ENCODE data around the gene APP. TPM values are rescaled to one million over a fixed set of nuclear protein-coding genes. Genes with fewer than 3 reads are reported as not detected.

Gene APP
- total and polyA plus RNA-seq, 10 of the 15 experiments (the other 5 are each of a cell fraction or from before 2014, with no cell fraction given) = 8.8 to 94.9 (median 51.0) TPM

GRCh38 chr21:26100573-26100972, 70.0 kb downstream of the APP start (continued):
- no peak for TF ChIP-seq NFIC (IDR thresholded peaks at IDR 0.05; ENCODE audit: low read depth, low read length)

DNA sequence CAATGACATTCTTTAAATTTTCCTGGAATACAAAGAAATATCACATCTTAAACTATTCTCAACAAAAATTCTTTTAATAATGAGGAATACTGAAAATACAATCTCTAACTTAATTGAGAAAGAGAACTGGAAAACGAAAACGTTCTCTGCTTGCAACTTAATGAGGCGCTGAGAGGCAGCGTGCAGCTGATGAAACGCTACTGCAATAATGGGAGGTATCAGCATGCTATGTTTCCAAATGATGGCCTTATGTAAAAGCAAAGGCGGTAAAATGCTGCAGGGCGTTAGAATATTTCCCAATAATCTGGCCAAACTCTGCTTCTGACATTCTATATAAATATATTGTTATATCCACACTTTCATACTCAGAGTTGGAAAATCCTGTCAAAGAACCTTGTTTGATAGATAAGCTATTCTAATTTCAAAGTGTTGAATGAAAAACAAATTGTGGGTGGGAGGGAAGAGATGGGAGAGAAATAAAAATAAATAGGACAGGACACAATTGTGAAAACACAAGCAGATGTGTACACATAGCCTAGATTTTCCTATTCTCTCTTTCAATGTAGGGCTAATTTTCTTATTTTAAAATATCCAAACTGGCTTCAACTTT, 70.9 kb downstream of the APP start:
- no peak for FAIRE-seq
- intact Hi-C loops (cut with micrococcal nuclease; ENCODE audit: unreplicated experiment) = no loop called here
- ChIA-PET RAD21 (ENCODE audit: unreplicated experiment) (no interaction called here), SMC1A (ENCODE audit: uncharacterized antibody, unreplicated experiment) (no interaction called here), CTCF (no interaction called here), POLR2A (no interaction called here)
- H3K4me1 ChIP-seq (ENCODE audit: control insufficient read depth, insufficient read depth, low read length) = no peaks in the 10 kb centered on the region
- no peak overlapping the region for H3K9ac ChIP-seq (ENCODE audit: control insufficient read depth, insufficient read depth, low read length)
- no peaks in the 10 kb centered on the region for H4K20me1 ChIP-seq (ENCODE audit: control insufficient read depth, insufficient read depth)
- no peak for TF ChIP-seq YY1 (IDR thresholded peaks at IDR 0.05; ENCODE audit: low read depth, low read length)
- TF ChIP-seq SP1 (IDR thresholded peaks at IDR 0.05; ENCODE audit: low read depth, low read length) = no peak
- 43% methylated on average over 7 of the region's 7 CpGs for WGBS (ENCODE audit: insufficient coverage, insufficient replicate concordance, low lambda C conversion rate, missing lambda C conversion rate)
- ATAC-seq = no peak
- H2AFZ ChIP-seq (ENCODE audit: control insufficient read depth, low read depth, low read length) = no peak overlapping the region
- DNase-seq (ENCODE audit: low read depth, low spot score) = no peak
- in situ Hi-C loops (cut with MboI) = no loop called here
- no peak overlapping the region for H3K4me2 ChIP-seq (ENCODE audit: control insufficient read depth, insufficient read depth)
- H3K36me3 ChIP-seq (ENCODE audit: control insufficient read depth in 2 of 2, insufficient read depth in 2 of 2, low read length in 1 of 2) = no peaks in the 10 kb centered on the region
- no peaks in the 10 kb centered on the region; the same call in 2 of the 3 replicates for H3K9me3 ChIP-seq (replicated peaks; ENCODE audit: control insufficient read depth, insufficient read depth, low read length)
- no peaks in the 10 kb centered on the region; the same call in 1 of the 2 replicates for H3K79me2 ChIP-seq (ENCODE audit: control insufficient read depth, insufficient read depth, low read length)
- BruUV-seq (replicated peaks) = no TSS peak
- no peak overlapping the region for H3K4me3 ChIP-seq
- H3K27ac ChIP-seq (ENCODE audit: control insufficient read depth, insufficient read depth) = no peak overlapping the region
- no peaks in the 10 kb centered on the region for H3K27me3 ChIP-seq (replicated peaks in 1 of 2; ENCODE audit: control insufficient read depth in 2 of 2, insufficient read depth in 2 of 2, low read length in 1 of 2)

DNA sequence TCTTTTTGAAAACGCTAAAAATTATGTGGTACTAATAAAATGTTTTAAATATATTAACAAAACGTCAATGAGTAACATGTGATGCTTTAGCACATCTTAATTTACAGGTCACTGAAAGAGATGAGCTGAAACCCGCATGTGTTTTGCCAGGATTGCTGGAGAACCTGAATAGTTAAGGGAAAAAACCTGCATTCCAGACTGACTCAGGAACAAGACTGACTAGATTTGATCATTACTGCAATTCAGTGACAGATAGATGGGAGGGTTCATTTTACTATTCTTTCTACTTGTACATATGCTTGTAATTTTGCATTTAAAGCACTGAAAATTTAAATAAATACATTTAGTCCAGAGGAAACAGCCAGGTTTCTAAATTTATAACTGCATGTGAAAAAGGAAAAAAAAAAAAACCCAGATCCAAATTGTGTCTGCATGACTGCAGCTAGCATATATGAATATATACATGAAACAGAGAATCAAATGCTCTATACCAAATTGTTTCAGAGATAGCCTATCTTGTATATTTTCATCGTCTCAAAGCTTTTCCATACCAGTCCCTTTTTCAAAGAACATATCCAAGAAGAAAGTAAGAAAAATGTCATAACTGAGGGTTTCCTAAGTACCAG, 71.7 kb downstream of the APP start:
- ChIA-PET RAD21 (ENCODE audit: unreplicated experiment) (no interaction called here), POLR2A (no interaction called here), SMC1A (ENCODE audit: uncharacterized antibody, unreplicated experiment) (no interaction called here), CTCF (no interaction called here)
- intact Hi-C loops (cut with micrococcal nuclease; ENCODE audit: unreplicated experiment) (no loop called here), in situ Hi-C loops (cut with MboI) (no loop called here)
- Histone ChIP-seq H3K4me3 (no peak overlapping the region), H3K27me3 (replicated peaks in 1 of 2; ENCODE audit: control insufficient read depth in 2 of 2, insufficient read depth in 2 of 2, low read length in 1 of 2) (no peaks in the 10 kb centered on the region), H3K9ac (ENCODE audit: control insufficient read depth, insufficient read depth, low read length) (no peak overlapping the region), H3K9me3 (replicated peaks; ENCODE audit: control insufficient read depth, insufficient read depth, low read length) (no peaks in the 10 kb centered on the region), H3K36me3 (ENCODE audit: control insufficient read depth in 2 of 2, insufficient read depth in 2 of 2, low read length in 1 of 2) (no peaks in the 10 kb centered on the region), H4K20me1 (ENCODE audit: control insufficient read depth, insufficient read depth) (no peaks in the 10 kb centered on the region), H3K79me2 (ENCODE audit: control insufficient read depth, insufficient read depth, low read length) (no peaks in the 10 kb centered on the region; the same call in 1 of the 2 replicates), H2AFZ (ENCODE audit: control insufficient read depth, low read depth, low read length) (no peak overlapping the region), H3K4me1 (ENCODE audit: control insufficient read depth, insufficient read depth, low read length) (no peaks in the 10 kb centered on the region), H3K4me2 (ENCODE audit: control insufficient read depth, insufficient read depth) (no peak overlapping the region), H3K27ac (ENCODE audit: control insufficient read depth, insufficient read depth) (no peak overlapping the region)
- DNase-seq (ENCODE audit: low read depth, low spot score) (no peak), FAIRE-seq (no peak), ATAC-seq (no peak)
- 11% methylated on average over 4 of the region's 4 CpGs for WGBS (ENCODE audit: insufficient coverage, insufficient replicate concordance, low lambda C conversion rate, missing lambda C conversion rate)
- TF ChIP-seq BACH1 (IDR thresholded peaks at IDR 0.05; ENCODE audit: borderline replicate concordance) (no peak), POLR2AphosphoS2 (IDR thresholded peaks at IDR 0.05; ENCODE audit: low read depth, low read length) (no peak), SREBF1 (IDR thresholded peaks at IDR 0.05; ENCODE audit: low read length) (no peak), POU2F2 (IDR thresholded peaks at IDR 0.05; ENCODE audit: borderline replicate concordance, low read depth, low read length) (no peak), ZSCAN29 (IDR thresholded peaks at IDR 0.05) (no peak), CBX5 (IDR thresholded peaks at IDR 0.05; ENCODE audit: low read depth) (no peak)
- no TSS peak for BruUV-seq (replicated peaks)

Measured in GM12878 (cell line).